GM21526 (cell line): Measurements from ENCODE around the gene CHTF18.

Experiments
- ATAC-seq: cut with Tn5 transposase; IDR thresholded peaks from one replicate; pipeline ENCODE4 v1.9.1; 2021; ENCODE audit warnings: moderate library complexity; ENCODE audit not compliant: unreplicated experiment, low FRiP score

Gene CHTF18

DNA sequence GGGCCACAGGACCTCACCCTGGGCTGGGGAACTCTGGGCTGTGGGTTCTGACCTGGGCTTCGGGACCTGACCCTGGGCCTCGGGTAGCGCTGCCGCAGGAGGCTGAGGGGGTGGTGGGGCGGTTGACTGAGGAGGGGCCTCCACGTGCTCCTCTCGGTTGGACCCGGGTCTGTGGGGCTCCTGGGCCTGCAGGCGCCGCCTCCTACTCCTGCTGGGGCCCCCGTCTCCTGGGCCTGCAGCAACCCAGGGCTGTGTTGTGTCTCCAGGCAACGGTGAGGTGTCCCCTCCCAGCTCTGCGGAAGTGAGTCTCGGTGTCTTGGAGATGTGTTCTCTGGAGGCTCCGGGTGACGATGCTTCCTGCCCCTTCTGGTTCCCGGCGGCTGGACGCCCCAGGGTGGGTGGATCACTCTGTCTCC, 53.6 kb downstream of the CHTF18 start:
- ATAC-seq: no peak

- no peak for ATAC-seq
Measured at GRCh38 chr16:842711-843560, 54.5 kb downstream of the CHTF18 start.

DNA sequence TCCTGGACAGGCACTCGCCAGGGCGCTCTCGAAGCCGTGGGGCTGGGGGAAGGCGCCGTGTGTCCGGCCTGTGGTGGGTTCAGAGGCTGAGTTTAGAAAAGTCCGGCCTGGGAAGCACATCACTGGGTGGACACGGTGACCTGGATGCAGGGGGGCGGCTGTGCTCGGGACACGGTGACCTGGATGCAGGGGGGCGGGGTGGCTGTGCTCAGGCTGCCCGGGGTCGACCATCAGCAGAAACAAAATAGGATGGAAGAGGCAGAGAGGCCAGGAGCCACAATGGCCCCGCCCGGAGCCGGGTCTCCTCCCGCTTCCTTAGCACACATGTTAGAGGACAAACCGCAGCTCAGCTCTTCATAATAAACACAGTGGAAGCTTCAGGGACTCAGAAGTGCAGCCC, 55.4 kb downstream of the CHTF18 start:
- ATAC-seq: no peak

DNA sequence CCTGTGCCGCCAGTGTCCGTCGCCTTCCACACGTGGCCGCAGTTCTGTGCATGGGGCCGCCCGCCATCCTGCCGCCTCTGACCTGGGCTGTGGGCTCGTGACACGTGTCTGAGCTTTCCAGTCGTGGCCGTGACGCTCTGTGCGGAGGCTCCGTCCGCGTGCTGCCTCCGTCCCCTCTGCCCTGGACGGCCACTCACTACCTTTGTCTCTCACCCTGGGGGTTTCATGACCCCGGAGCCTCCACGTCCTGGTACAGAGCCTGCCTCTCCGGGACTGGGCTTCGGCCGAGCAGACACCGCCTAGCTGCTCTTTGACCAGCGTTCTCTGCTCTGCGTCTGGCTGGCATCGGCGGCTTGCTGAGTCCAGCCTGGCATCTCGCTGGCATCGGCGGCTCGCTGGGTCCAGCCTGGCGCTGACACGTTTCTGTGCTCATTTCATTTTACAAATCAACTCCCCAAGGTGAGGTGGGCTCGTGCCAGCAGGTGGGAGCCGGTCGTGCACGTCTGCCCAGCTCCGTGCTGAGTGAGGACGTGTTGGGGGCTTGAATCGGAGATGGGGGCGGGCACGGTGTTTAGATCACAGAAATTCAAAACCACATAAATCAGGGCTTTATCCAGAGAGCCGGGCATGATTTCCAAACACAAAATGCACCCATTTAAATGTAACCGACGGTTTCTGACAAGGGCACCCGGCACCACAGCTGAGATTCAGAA, 56.4 kb downstream of the CHTF18 start:
- no peak for ATAC-seq

DNA sequence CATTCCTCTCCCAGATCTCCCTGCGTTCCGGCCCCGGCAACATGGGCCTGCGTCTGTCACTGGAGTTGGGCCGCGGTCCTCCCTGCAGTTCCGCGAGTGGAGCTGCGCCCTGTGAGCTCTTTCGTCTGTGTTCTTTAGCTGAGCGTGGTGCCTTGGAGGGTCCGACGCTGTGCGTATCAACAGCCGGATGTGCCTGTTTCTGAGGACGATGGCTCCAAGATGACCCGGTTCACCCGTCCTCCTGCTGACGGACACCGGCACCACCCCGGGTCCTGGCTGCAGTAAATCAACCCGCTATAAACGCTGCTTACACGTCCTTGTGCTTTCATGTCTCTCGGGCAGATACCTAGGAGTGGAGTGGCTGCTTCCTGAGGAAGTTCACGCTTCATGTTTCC, 56.9 kb downstream of the CHTF18 start:
- no peak for ATAC-seq

DNA sequence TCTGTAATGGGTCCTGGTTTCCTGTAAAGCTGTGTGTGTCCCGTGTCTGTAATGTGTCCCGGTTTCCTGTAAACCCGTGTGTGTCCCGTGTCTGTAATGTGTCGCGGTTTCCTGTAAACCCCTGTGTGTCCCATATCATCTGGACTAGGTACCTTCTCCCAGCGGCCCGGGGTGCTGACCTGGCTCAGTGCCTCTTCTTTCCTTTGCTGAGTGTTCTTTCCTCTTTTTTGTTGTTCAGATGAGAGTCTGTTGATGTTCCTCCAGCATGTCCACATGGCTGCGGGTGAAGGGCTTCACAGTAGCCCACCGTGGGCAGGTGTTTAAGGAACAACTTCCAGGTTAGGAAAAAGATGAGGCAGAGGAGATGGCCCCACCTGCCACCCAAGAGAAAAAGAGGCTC, 58.7 kb downstream of the CHTF18 start:
- ATAC-seq: no peak
